HCEC 1CT (cell line): Measurements from ENCODE around the gene SGK2.
"Not testable (repeated sequence)": the region's sequence is repeated elsewhere in the genome, so short reads cannot be mapped to it uniquely, and the experiment has no call there.

ENCODE experiments used
- DNase-seq: peaks from one replicate; pipeline ENCODE4 v3.0.0-alpha.2; 2017

The SGK2 gene

GRCh38 chr20:43564993-43565757, 6.3 kb downstream of the SGK2 start:
- no peak for DNase-seq

- no peak for DNase-seq
These were observed 6.9 kb downstream of the SGK2 start for GRCh38 chr20:43565758-43566104.

GRCh38 chr20:43567477-43567876, 8.7 kb downstream of the SGK2 start:
- DNase-seq: no peak

- DNase-seq: no peak
These were observed 9.9 kb downstream of the SGK2 start for GRCh38 chr20:43568706-43569105.

GRCh38 chr20:43569282-43569681, 10.5 kb downstream of the SGK2 start:
- no peak for DNase-seq

GRCh38 chr20:43570496-43570895, 11.7 kb downstream of the SGK2 start:
- no peak for DNase-seq

GRCh38 chr20:43571310-43571709, 12.5 kb downstream of the SGK2 start:
- no peak for DNase-seq

- no peak for DNase-seq
These were observed 12.9 kb downstream of the SGK2 start for GRCh38 chr20:43571771-43572170.

GRCh38 chr20:43572891-43573290, 14.1 kb downstream of the SGK2 start:
- DNase-seq: no peak

GRCh38 chr20:43576108-43576507, 17.3 kb downstream of the SGK2 start:
- DNase-seq: no peak

- DNase-seq: no peak
These were observed 21.3 kb downstream of the SGK2 start for GRCh38 chr20:43579861-43580793.

GRCh38 chr20:43583133-43583864, 24.5 kb downstream of the SGK2 start:
- DNase-seq: no peak

GRCh38 chr20:43583982-43584432, 25.2 kb downstream of the SGK2 start:
- DNase-seq: peak; percentile 93

GRCh38 chr20:43584448-43585136, 25.8 kb downstream of the SGK2 start:
- peak; percentile 52 for DNase-seq

- DNase-seq: no peak
These were observed 27.8 kb downstream of the SGK2 start for GRCh38 chr20:43586641-43587040.

GRCh38 chr20:43588526-43588925, 29.7 kb downstream of the SGK2 start:
- DNase-seq: not testable (repeated sequence)

GRCh38 chr20:43590036-43590391, 31.2 kb downstream of the SGK2 start:
- no peak for DNase-seq

GRCh38 chr20:43590392-43591303, 31.8 kb downstream of the SGK2 start, which contains the start of gene IFT52:
Gene IFT52, plus strand, starts transcription at chr20:43590937. Its CDS starts 3,762 bp downstream, at chr20:43594699.
- peak; percentile 88 for DNase-seq

GRCh38 chr20:43601960-43602359, 43.1 kb downstream of the SGK2 start:
- DNase-seq: not testable (repeated sequence)

GRCh38 chr20:43603124-43603523, 44.3 kb downstream of the SGK2 start:
- DNase-seq: no peak

GRCh38 chr20:43605715-43606114, 46.9 kb downstream of the SGK2 start:
- no peak for DNase-seq
